Measurements from ENCODE around the gene APP.
"Not testable (repeated sequence)": the region's sequence is repeated elsewhere in the genome, so short reads cannot be mapped to it uniquely, and the experiment has no call there.

Gene APP

GRCh38 chr21:25927195-25927880 is 243.2 kb downstream of the APP start:
- Histone ChIP-seq H3K4me2 (ENCODE audit: insufficient read depth, low read length) (no peak overlapping the region), H4K20me1 (ENCODE audit: insufficient read depth, low read length) (no peaks in the 10 kb centered on the region), H3K9ac (ENCODE audit: low read depth, low read length) (no peak overlapping the region), H2AFZ (ENCODE audit: low read depth, low read length) (no peak overlapping the region), H3K27ac (ENCODE audit: low read length) (no peak overlapping the region), H3K9me3 (ENCODE audit: insufficient read depth, low read length, severe bottlenecking) (no peaks in the 10 kb centered on the region), H3K4me3 (ENCODE audit: low read depth in 1 of 2, low read length in 2 of 2) (no peak overlapping the region), H3K36me3 (ENCODE audit: insufficient read depth, low read length) (no peaks in the 10 kb centered on the region), H3K79me2 (ENCODE audit: insufficient read depth, low read length) (no peaks in the 10 kb centered on the region), H3K4me1 (ENCODE audit: insufficient read depth, low read length) (no peaks in the 10 kb centered on the region), H3K27me3 (ENCODE audit: insufficient read depth, low read length, poor library complexity) (no peaks in the 10 kb centered on the region)
- DNase-seq = no peak
- no peak for TF ChIP-seq EZH2 (IDR thresholded peaks at IDR 0.05; ENCODE audit: borderline replicate concordance, low read depth, low read length, severe bottlenecking)
- TF ChIP-seq CTCF (IDR thresholded peaks at IDR 0.05; ENCODE audit: borderline replicate concordance, extremely low read depth, low read length, poor library complexity, severe bottlenecking) = no peak
- no peak for ATAC-seq (ENCODE audit: insufficient read depth, low read depth)

- Histone ChIP-seq H2AFZ (ENCODE audit: low read depth, low read length) (no peak overlapping the region), H3K9ac (ENCODE audit: low read depth, low read length) (no peak overlapping the region), H4K20me1 (ENCODE audit: insufficient read depth, low read length) (no peaks in the 10 kb centered on the region), H3K4me1 (ENCODE audit: insufficient read depth, low read length) (no peaks in the 10 kb centered on the region), H3K27ac (ENCODE audit: low read length) (no peak overlapping the region), H3K9me3 (ENCODE audit: insufficient read depth, low read length, severe bottlenecking) (no peaks in the 10 kb centered on the region), H3K4me3 (ENCODE audit: low read depth in 1 of 2, low read length in 2 of 2) (no peak overlapping the region), H3K36me3 (ENCODE audit: insufficient read depth, low read length) (no peaks in the 10 kb centered on the region), H3K4me2 (ENCODE audit: insufficient read depth, low read length) (no peak overlapping the region), H3K79me2 (ENCODE audit: insufficient read depth, low read length) (no peaks in the 10 kb centered on the region), H3K27me3 (ENCODE audit: insufficient read depth, low read length, poor library complexity) (no peaks in the 10 kb centered on the region)
- TF ChIP-seq EZH2 (IDR thresholded peaks at IDR 0.05; ENCODE audit: borderline replicate concordance, low read depth, low read length, severe bottlenecking) = no peak
- no peak for TF ChIP-seq CTCF (IDR thresholded peaks at IDR 0.05; ENCODE audit: borderline replicate concordance, extremely low read depth, low read length, poor library complexity, severe bottlenecking)
- ATAC-seq (ENCODE audit: insufficient read depth, low read depth) (no peak), DNase-seq (no peak)
Measured at GRCh38 chr21:25925936-25926335, 244.6 kb downstream of the APP start.

- Histone ChIP-seq H2AFZ (ENCODE audit: low read depth, low read length) (no peak overlapping the region), H4K20me1 (ENCODE audit: insufficient read depth, low read length) (no peaks in the 10 kb centered on the region), H3K4me3 (ENCODE audit: low read depth in 1 of 2, low read length in 2 of 2) (no peak overlapping the region), H3K36me3 (ENCODE audit: insufficient read depth, low read length) (no peaks in the 10 kb centered on the region), H3K79me2 (ENCODE audit: insufficient read depth, low read length) (no peaks in the 10 kb centered on the region), H3K4me2 (ENCODE audit: insufficient read depth, low read length) (no peak overlapping the region), H3K9me3 (ENCODE audit: insufficient read depth, low read length, severe bottlenecking) (no peaks in the 10 kb centered on the region), H3K27me3 (ENCODE audit: insufficient read depth, low read length, poor library complexity) (no peaks in the 10 kb centered on the region), H3K9ac (ENCODE audit: low read depth, low read length) (no peak overlapping the region), H3K4me1 (ENCODE audit: insufficient read depth, low read length) (no peaks in the 10 kb centered on the region), H3K27ac (ENCODE audit: low read length) (no peak overlapping the region)
- ATAC-seq (ENCODE audit: insufficient read depth, low read depth) (no peak), DNase-seq (no peak)
- TF ChIP-seq EZH2 (IDR thresholded peaks at IDR 0.05; ENCODE audit: borderline replicate concordance, low read depth, low read length, severe bottlenecking) (no peak), CTCF (IDR thresholded peaks at IDR 0.05; ENCODE audit: borderline replicate concordance, extremely low read depth, low read length, poor library complexity, severe bottlenecking) (no peak)
Measured at GRCh38 chr21:25925064-25925800, 245.3 kb downstream of the APP start.

GRCh38 chr21:25918152-25918551 is 252.4 kb downstream of the APP start:
- not testable (repeated sequence) for H3K79me2 ChIP-seq (ENCODE audit: insufficient read depth, low read length); DNase-seq; H3K9me3 ChIP-seq (ENCODE audit: insufficient read depth, low read length, severe bottlenecking); H3K27ac ChIP-seq (ENCODE audit: low read length); H3K4me2 ChIP-seq (ENCODE audit: insufficient read depth, low read length); H4K20me1 ChIP-seq (ENCODE audit: insufficient read depth, low read length); ATAC-seq (ENCODE audit: insufficient read depth, low read depth); H3K36me3 ChIP-seq (ENCODE audit: insufficient read depth, low read length); H2AFZ ChIP-seq (ENCODE audit: low read depth, low read length); H3K4me1 ChIP-seq (ENCODE audit: insufficient read depth, low read length); H3K9ac ChIP-seq (ENCODE audit: low read depth, low read length); H3K27me3 ChIP-seq (ENCODE audit: insufficient read depth, low read length, poor library complexity); H3K4me3 ChIP-seq (ENCODE audit: low read depth in 1 of 2, low read length in 2 of 2)
